Stimulated activated naive CD4-positive, alpha-beta T cell treated with Interleukin-2 at 50 U/mL for 16 hours (primary cell): ENCODE results near the gene PDE6H.
A peak's percentile ranks its signal among the peaks of the same experiment; 100 is the strongest.

Experiments
- DNase-seq: peaks from one replicate; lab custom pipeline; 2025; lab: John Stamatoyannopoulos, UW

The PDE6H gene

GRCh38 chr12:14972816-14973215 is at the start of gene PDE6H:
Gene PDE6H (plus strand): TSS chr12:14973042. CDS start chr12:14978013, 4,971 bp downstream.
- no peak for DNase-seq

GRCh38 chr12:14923944-14924343 is 48.9 kb upstream of the PDE6H start:
- no peak for DNase-seq

- DNase-seq, result no peak
Measured at GRCh38 chr12:14924541-14924940, 48.3 kb upstream of the PDE6H start.

- DNase-seq, result no peak
Measured at GRCh38 chr12:14927267-14927666, 45.6 kb upstream of the PDE6H start.

- no peak for DNase-seq
Measured at GRCh38 chr12:14928931-14929330, 43.9 kb upstream of the PDE6H start.

- no peak for DNase-seq
Measured at GRCh38 chr12:14930299-14930698, 42.5 kb upstream of the PDE6H start.

- no peak for DNase-seq
Measured at GRCh38 chr12:14931359-14931758, 41.5 kb upstream of the PDE6H start.

GRCh38 chr12:14931791-14932560 is 40.9 kb upstream of the PDE6H start:
- DNase-seq, result no peak

GRCh38 chr12:14934511-14934910 is 38.3 kb upstream of the PDE6H start:
- no peak for DNase-seq

- DNase-seq, result no peak
Measured at GRCh38 chr12:14935031-14935430, 37.8 kb upstream of the PDE6H start.

- DNase-seq, result no peak
Measured at GRCh38 chr12:14936224-14936861, 36.5 kb upstream of the PDE6H start.

GRCh38 chr12:14937014-14937413 is 35.8 kb upstream of the PDE6H start:
- no peak for DNase-seq

- DNase-seq, result no peak
Measured at GRCh38 chr12:14937689-14938088, 35.2 kb upstream of the PDE6H start.

GRCh38 chr12:14938301-14938700 is 34.5 kb upstream of the PDE6H start, which contains the start of gene ERP27:
Gene ERP27 (minus strand): TSS chr12:14938537. CDS start chr12:14938508, 29 bp downstream.
- no peak for DNase-seq

GRCh38 chr12:14941369-14941768 is 31.5 kb upstream of the PDE6H start:
- DNase-seq, result no peak

GRCh38 chr12:14942196-14942931 is 30.5 kb upstream of the PDE6H start:
- no peak for DNase-seq

GRCh38 chr12:14946162-14946561 is 26.7 kb upstream of the PDE6H start:
- no peak for DNase-seq

- no peak for DNase-seq
Measured at GRCh38 chr12:14946861-14947260, 26.0 kb upstream of the PDE6H start.

- DNase-seq, result peak; percentile 31
Measured at GRCh38 chr12:14948672-14949071, 24.2 kb upstream of the PDE6H start.

- DNase-seq, result peak; percentile 29
Measured at GRCh38 chr12:14949631-14950030, 23.2 kb upstream of the PDE6H start.

GRCh38 chr12:14950421-14950820 is 22.4 kb upstream of the PDE6H start:
- peak; percentile 31 for DNase-seq

GRCh38 chr12:14950982-14951746 is 21.7 kb upstream of the PDE6H start:
- no peak for DNase-seq
